GM10266 (cell line): ENCODE data around the gene MICA.
A peak's percentile ranks its signal among the peaks of the same experiment; 100 is the strongest.
"Not testable (repeated sequence)": the region's sequence is repeated elsewhere in the genome, so short reads cannot be mapped to it uniquely, and the experiment has no call there.

ENCODE experiments used
- DNase-seq: peaks from one replicate; pipeline ENCODE4 v3.0.0; 2012; ENCODE audit errors: extremely low spot score
- CTCF ChIP-seq: IDR thresholded peaks from 2 replicates; pipeline ENCODE4 v1.5.1; 2012; ENCODE audit warnings: mild to moderate bottlenecking, low read depth; ENCODE audit not compliant: control insufficient read depth, insufficient read depth; ENCODE audit errors: missing control alignments

Gene MICA

DNA sequence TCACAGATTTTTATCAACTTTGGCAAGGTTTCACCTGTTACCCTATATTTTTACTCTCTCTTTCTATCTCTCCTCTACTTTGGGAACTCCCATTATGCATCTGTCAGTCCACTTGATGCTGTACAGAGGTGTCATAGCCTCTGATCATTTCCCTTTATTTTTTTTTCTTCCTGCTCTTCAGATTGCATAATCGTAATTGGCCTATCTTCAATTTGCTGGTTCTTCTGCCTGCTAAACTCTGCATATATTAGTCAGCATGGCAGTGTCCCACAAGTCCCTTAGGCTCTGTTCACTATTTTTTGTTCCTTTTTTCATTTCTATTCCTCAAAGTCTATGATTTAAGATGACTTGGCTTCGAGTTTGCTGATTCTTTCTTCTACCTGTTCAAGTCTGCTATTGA lies 49.9 kb downstream of the MICA start:
- TF ChIP-seq CTCF: no peak
- no peak for DNase-seq

- DNase-seq: not testable (repeated sequence)
Observed at GRCh38 chr6:31459864-31460263, 56.5 kb downstream of the MICA start.

DNA sequence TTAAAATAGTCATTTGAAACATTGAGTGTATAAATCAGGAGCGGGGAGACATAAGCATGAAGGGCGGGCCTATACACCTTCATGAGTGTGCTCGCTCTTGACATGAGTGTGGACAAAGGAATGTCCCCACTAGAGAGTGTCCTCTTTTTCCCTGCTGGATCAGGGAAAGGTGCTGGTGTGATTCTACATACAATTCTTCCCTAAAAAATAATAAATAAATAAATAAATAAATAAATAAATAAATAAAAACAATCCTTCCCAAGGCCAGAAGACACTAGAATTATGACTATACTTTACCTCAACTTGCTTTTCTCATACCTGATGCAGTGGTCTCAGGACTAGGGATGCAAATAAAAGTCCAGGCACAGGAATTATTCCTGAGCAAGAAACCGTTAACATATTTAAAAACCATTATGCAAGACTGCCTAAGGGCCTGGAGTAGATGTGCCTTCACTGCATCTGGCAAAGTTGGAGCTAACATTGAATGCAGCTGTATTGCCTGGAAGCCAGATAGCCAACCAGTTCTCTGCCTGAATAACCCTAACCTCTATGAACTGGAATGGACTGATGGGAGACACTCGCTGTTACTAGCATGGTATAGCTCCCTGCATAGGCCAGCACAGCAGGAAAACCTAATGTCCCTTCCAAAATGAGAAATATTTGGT lies 57.1 kb downstream of the MICA start:
- no peak for TF ChIP-seq CTCF
- DNase-seq: no peak

DNA sequence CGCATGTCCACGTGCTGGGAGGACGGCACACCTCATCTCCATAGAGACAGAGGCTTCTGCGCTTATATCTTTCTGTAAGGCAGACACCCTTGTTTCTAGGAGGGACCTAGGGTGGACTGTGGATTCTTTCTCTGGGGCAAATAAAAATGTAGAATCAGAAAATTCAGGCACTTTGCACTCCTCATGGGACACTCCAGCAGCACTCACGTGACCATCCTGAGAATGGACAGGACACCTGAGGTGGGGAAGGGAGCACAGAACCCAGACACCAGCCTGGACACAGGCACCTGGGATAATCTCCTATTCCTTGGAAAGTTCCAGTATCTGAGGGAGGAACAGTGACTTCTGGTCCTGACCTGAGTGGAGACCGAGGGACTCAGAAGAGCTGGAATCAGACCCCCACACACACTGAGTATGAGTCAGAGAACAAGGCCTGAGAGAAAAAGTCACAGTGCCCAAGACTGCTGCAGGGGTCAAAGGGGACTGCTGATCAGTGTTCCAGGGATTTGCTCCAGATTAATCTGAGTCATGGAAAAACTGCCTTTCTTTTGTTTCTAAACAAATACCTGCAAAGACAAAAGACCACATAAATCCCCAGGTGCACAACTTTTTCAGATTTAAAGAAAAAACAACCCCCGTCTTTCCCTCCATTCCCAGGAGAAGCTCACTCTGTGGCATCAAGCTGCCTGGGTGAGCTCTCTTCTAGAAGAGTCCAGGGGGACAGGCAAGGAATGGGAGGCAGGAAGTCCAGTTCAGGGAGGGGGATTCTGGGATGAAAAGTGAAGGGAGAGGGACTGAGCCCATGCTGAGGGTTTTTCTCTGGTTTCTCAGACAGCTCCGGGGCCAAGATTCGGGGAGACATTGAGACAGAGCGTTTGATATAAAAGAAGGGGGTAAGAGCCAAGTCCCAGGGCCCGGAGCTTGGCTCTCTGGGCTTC lies 58.9 kb downstream of the MICA start:
- TF ChIP-seq CTCF: no peak
- DNase-seq: no peak

DNA sequence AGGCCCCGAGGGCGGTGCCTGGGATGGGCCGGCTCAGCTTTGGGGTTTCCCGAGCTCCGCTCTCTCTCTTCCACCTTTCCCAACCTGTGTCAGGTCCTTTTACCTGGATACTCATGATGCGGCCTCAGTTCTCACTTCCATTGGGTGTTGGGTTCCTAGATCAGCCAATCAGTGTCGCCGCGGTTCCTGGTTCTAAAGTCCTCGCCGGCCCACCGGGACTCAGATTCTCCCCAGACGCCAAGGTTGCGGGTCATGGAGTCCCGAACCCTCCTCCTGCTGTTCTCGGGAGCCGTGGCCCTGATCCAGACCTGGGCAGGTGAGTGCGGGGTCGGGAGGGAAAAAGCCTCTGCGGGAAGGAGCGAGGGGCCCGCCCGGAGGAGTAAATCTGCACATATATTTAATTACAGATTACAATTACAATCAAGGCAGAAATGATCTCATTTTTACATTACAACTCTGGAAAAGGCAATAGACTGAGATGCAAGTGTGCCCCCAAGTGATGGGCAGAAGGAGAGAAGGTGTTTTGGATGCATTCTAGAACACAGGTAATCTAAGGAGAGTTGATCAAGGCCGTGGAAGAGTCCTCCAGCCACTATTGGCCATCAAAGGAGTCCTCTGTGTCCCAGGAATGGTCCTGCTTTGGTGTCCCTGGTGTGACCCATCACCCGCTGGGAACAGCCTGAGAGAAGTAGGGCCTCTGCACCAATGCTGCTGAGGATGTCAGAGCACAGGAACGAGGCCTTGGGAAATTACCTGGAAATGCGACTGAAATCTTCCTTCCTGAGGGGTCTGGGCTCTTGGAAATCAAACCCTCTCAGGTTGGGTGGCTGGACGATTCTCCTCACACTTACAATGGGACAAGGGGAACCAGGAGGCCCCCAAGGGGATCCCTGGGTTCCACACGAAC lies 59.8 kb downstream of the MICA start:
- no peak for TF ChIP-seq CTCF
- DNase-seq: peak; percentile 94

- DNase-seq: no peak
- TF ChIP-seq CTCF: no peak
Observed at GRCh38 chr6:31464252-31465184, 61.1 kb downstream of the MICA start.
